HFF-Myc (cell line): ENCODE results near the gene AGPAT1.

Experiments used
- DNase-seq: peaks from one replicate; pipeline ENCODE4 v3.0.0-alpha.2; 2011; ENCODE audit warnings: low read depth; ENCODE audit errors: extremely low read depth
- H3K4me3 ChIP-seq: replicated peaks from 2 replicates; pipeline ENCODE4 v1.5.1; 2011; ENCODE audit warnings: low read depth, mild to moderate bottlenecking, control low read depth, low read length
- TF ChIP-seq, protein P1 (sequence below): IDR thresholded peaks from 2 replicates; pipeline ENCODE4 v1.5.1; 2012; ENCODE audit warnings: mild to moderate bottlenecking, low read depth, low read length, control low read depth; ENCODE audit errors: missing control alignments

The AGPAT1 gene

DNA sequence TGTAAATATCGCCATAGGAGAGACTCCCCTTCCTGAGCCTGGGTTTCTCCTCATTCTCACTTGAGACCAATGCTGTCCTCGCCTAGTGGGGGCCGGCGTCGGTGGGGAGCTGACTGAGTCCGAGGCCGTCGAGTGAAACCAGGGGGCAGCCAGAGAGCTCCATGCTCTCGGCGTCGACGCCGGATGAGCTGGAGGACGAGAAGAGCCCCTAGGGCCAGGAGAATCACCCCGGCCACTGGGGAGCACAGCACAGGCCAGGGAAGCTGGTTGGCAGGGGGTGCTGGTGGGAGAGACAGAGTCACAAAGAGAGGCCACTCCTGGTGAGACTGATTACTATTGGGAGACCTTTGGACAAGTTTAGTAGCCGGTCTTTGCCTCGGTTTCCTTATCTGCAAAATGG is 23.0 kb upstream of the AGPAT1 start:
- TF ChIP-seq, protein P1, sequence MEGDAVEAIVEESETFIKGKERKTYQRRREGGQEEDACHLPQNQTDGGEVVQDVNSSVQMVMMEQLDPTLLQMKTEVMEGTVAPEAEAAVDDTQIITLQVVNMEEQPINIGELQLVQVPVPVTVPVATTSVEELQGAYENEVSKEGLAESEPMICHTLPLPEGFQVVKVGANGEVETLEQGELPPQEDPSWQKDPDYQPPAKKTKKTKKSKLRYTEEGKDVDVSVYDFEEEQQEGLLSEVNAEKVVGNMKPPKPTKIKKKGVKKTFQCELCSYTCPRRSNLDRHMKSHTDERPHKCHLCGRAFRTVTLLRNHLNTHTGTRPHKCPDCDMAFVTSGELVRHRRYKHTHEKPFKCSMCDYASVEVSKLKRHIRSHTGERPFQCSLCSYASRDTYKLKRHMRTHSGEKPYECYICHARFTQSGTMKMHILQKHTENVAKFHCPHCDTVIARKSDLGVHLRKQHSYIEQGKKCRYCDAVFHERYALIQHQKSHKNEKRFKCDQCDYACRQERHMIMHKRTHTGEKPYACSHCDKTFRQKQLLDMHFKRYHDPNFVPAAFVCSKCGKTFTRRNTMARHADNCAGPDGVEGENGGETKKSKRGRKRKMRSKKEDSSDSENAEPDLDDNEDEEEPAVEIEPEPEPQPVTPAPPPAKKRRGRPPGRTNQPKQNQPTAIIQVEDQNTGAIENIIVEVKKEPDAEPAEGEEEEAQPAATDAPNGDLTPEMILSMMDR = no peak

DNA sequence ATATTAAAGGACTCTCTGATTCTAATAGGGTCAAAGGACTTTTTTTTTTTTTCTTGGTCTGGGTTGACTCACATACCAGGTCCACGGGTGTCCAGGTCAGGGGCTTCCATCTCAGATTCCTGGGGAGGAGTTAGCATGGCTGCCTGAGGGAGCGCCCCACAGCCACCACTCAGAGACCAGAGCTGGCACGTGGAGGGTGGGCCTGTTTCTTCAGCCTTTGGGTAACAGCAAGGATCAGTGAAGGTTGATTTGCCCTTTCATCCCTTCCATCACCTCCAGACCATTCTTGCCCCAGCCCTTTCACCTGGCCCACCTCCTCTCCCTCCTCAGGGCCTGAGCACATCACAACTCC is 22.4 kb upstream of the AGPAT1 start:
- no peak for DNase-seq
- H3K4me3 ChIP-seq = no peak overlapping the region
- TF ChIP-seq, protein P1 = no peak

More for the DNA sequence above, 23.0 kb upstream of the AGPAT1 start:
- DNase-seq = no peak
- H3K4me3 ChIP-seq = no peak overlapping the region

DNA sequence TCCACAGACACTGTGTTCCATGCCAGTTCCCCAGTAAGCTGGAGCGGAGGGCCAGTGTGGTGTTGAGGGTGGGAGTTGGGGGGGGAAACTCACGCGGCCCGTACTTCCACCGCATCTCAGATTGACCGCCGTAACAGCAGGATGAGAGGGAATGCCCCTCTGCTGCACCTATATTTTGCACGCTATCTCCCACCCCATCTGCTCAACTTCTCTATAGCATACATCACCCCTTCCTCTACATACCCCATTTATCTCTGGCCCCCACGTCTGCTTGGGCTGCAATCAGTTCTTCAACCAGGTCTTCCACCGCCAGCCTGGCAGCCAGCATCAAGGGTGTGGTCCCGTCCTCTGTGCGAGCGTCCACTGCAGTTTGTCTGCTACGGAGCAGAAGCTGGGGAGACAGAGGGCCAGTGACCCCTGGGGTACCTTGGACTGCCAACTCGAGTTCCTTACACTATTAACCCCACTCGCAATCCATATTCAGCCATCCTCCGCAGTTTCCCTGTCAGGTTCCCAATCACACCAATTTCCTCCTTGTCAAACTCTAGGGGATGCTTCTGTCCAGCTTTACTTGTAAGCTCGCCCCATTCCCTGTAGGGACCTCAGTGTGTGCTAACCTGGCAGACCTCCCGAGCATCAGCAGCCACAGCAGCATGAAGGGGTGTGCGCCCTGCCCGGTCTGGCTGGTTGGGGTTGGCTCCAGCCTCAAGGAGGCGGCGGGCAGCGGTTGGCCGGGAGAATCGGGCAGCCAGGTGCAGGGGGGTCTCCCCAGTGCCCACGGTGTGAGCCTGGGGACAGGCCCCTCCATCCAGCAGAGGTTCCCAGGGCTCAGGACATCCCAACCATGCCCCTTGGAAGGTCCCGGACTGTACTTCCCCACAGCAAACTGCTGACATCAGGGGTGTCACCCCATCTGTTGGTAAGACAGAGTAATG is 21.1 kb upstream of the AGPAT1 start:
- TF ChIP-seq, protein P1 = no peak
- no peak for DNase-seq
- peak overlapping the region; percentile 68 for H3K4me3 ChIP-seq

DNA sequence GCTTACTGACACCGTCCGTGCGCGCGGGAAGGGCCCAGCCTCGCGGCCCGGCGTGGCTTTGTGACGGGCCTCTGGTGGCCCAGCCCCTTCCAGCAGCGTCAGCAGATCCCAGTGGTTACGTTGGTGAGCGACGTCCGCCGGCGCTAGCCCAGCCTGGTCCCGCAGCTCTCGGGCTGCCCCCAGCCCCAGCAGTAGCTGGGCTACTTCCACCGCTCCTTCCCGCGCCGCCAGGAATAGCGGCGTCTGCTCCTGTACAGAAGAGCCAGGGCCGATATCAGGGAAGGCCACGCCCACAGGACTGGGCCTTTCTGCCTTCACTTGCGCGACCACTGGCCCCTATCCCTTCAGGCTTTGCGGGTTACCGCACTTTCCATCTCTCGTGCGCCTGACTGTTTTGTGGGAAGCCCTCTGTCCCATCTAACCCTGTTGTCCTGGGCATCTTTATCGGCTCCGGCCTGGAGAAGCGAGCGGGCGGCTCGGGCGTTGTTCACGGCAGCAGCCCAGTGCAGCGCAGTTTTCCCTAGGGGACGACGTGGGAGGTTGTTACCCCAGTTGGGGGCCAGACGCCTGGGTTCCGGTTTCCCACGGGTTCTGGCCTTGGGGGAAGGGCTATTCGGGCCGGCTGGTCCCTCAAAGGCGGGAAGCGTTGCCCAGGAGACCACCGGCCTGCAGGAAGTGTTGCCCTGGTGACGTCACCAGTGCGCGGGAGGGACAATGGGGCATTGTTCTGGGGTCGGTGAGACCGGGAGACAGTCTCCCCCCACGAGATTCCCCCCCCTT is 20.2 kb upstream of the AGPAT1 start:
- TF ChIP-seq, protein P1 = no peak
- H3K4me3 ChIP-seq = peak overlapping the region; percentile 68
- no peak for DNase-seq

DNA sequence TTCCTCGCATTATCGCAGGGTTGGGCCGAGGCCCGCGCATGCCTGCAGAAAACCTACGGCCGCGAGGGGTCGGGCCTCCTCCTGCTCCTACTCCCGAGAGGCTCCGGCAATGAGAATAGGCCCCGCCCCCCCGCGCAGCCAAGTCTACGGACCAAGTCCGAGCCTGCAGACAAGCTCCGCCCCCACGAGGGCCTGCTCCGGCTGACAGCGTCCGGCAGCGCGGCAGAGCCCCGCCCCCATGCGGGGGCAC is 19.7 kb upstream of the AGPAT1 start:
- peak overlapping the region; percentile 68 for H3K4me3 ChIP-seq
- peak; percentile 96 for DNase-seq
- TF ChIP-seq, protein P1 = peak; percentile 31

DNA sequence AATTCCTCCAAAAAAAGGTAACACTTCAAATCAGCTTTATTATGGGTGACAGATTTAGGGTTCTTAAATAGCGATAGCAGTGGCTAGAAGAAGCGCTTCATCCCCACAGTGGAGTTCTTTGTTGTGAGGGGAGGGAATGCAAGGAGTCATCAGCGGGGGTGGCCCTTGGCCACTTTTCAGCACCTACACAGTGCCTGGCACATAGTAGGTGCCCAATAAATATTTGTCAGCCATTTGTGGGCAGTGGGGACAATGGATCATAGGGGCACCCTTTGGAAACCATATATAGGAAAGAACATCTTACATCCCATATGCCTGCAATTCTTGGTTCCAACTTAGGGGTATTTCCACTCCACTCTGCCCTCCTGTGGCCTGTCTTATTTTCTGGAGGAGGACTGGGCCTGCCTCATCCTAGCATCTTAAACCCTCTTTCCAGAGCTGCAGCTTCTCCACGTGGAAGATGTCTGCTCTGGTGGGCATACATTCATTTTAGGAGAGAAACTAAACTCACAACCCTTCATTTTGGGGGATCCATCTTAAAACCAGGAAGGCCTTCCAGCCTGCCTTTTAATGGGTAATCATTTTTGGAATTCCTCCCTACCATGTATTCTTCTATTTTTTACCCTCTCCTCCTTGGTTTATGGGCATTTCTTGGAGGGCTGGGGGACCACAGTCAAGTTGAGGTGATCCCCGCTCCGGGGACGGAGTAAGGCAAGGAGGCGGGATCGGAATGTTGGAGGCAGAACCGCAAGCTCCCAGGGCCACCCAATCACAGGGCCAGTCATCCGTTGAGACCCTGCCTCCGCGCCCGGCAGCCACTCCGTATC is 19.2 kb upstream of the AGPAT1 start:
- no peak for DNase-seq
- TF ChIP-seq, protein P1 = peak; percentile 47
- peak overlapping the region; percentile 38 for H3K4me3 ChIP-seq
